Right lobe of liver (tissue), 6 donors: ENCODE results near the gene MAP4K3. TPM values are rescaled to one million over a fixed set of nuclear protein-coding genes. Genes with fewer than 3 reads are reported as not detected.

Experiments
- ATAC-seq, 4 donors: fragments of 200-7000 bp; cut with Tn5 transposase; one replicate each; pipeline ENCODE4 v1.9.1; 2020; ENCODE audit warnings: mild to moderate bottlenecking in 4 of 4, moderate library complexity in 4 of 4
- DNase-seq, 3 donors: peaks; one replicate each; pipeline ENCODE4 v3.0.0-alpha.2; 2020
- H3K27ac ChIP-seq, 3 donors: fragments of 200-600 bp; one replicate each; pipeline ENCODE4 v1.8.0; 2022
- H3K27me3 ChIP-seq, 2 donors: fragments of 200-600 bp; one replicate each; pipeline ENCODE4 v1.8.0; 2022
- H3K36me3 ChIP-seq, 4 donors: fragments of 200-600 bp; sonication (generic) in 1 of 4; one replicate each; pipeline versions ENCODE4 v1.5.1 to v1.8.0; 2017 to 2022; ENCODE audit warnings: control low read depth in 1 of 4
- H3K4me1 ChIP-seq, 4 donors: fragments of 200-600 bp; sonication (generic) in 1 of 4; one replicate each; pipeline versions ENCODE4 v1.5.1 to v1.8.0; 2017 to 2022; ENCODE audit warnings: control low read depth in 1 of 4
- H3K4me3 ChIP-seq, 3 donors: fragments of 200-600 bp; one replicate each; pipeline ENCODE4 v1.8.0; 2022
- H3K9me3 ChIP-seq, 4 donors: fragments of 200-600 bp; sonication (generic) in 1 of 4; one replicate each; pipeline versions ENCODE4 v1.5.1 to v1.8.0; 2017 to 2022; ENCODE audit warnings: control low read depth in 1 of 4
- CTCF ChIP-seq, 4 donors: fragments of 200-600 bp in 3 of 4; fragments of 450-650 bp in 1 of 4; IDR thresholded peaks; one replicate each; pipeline versions ENCODE4 v1.5.1 to v1.8.0; 2016 to 2022; ENCODE audit warnings: antibody characterized with exemption in 4 of 4, mild to moderate bottlenecking in 2 of 4
- POLR2A ChIP-seq: fragments of 450-650 bp; IDR thresholded peaks from one replicate; pipeline ENCODE4 v1.6.1; 2017; ENCODE audit warnings: antibody characterized with exemption, mild to moderate bottlenecking
- WGBS: methylation state at CpG from one replicate; pipeline ENCODE4 v1.1.6; 2018; ENCODE audit warnings: low coverage, low lambda C conversion rate; ENCODE audit not compliant: insufficient coverage; ENCODE audit errors: missing lambda C conversion rate; 5-methylcytosine and 5-hydroxymethylcytosine counted together
- intact Hi-C, 2 donors: fragments of 100-400 bp; cut with DNase I; formaldehyde crosslinking; loops; one replicate each; pipeline versions ENCODE4 v1.11.2 to v1.14.1; 2022
- total RNA-seq, 6 experiments: library from RNA; depleted of rRNA in 2 of 6; stranded (reverse); fragments of >200 nt in 2 of 6; fragmentation: NEBNext Ultra II Directional in 3 of 6; extraction: Animal tissue kit (Norgen Biotek cat#: 25700) in 3 of 6; gene quantifications; one replicate each; pipeline versions ENCODE4 v1.1.0 to v1.2.4, GENCODE V29; 2016 to 2023
- donor health status: DM: no; HTN: yes; CAD: no.
- donor health status: DM: no; HTN: no; CAD: no.
- donor health status: DM: no; HTN: no; CAD: no.
- donor health status: DM: no; HTN: yes; CAD: no.
- donor health status: DM: no; HTN: yes; CAD: no.

The MAP4K3 gene
- total RNA-seq, 6 experiments from 2014 or later, result 14.5 to 24.8 (median 17.1) TPM

GRCh38 chr2:39300044-39300978 is 136.8 kb downstream of the MAP4K3 start:
- DNase-seq (no peak), ATAC-seq (no peak)
- H3K27me3 ChIP-seq, result no peaks in the 10 kb centered on the region
- no peak overlapping the region for H3K27ac ChIP-seq
- no peaks in the 10 kb centered on the region for H3K36me3 ChIP-seq
- WGBS, result 75% methylated on average over 8 of the region's 8 CpGs
- TF ChIP-seq CTCF (IDR thresholded peaks at IDR 0.05), result no peak
- TF ChIP-seq POLR2A, result no peak
- H3K4me3 ChIP-seq, result no peak overlapping the region
- no peaks in the 10 kb centered on the region for H3K9me3 ChIP-seq
- H3K4me1 ChIP-seq, result no peaks in the 10 kb centered on the region
- intact Hi-C loops, result no loop called here

- Histone ChIP-seq H3K27ac (no peak overlapping the region), H3K4me3 (no peak overlapping the region), H3K4me1 (no peaks in the 10 kb centered on the region), H3K9me3 (no peaks in the 10 kb centered on the region), H3K27me3 (no peaks in the 10 kb centered on the region), H3K36me3 (peaks cover 0 to 49% (median 13%) of the 10 kb centered on the region in 4 donors)
- DNase-seq, result no peak
- intact Hi-C loops, result no loop called here
- TF ChIP-seq POLR2A, result no peak
- TF ChIP-seq CTCF (IDR thresholded peaks at IDR 0.05), result no peak
- no peak for ATAC-seq
- 80% methylated on average over 2 of the region's 6 CpGs for WGBS
Measured at GRCh38 chr2:39290433-39290832, 146.7 kb downstream of the MAP4K3 start.

- intact Hi-C loops, result no loop called here
- DNase-seq (no peak), ATAC-seq (no peak)
- Histone ChIP-seq H3K36me3 (peaks cover 0 to 49% (median 13%) of the 10 kb centered on the region in 4 donors), H3K27ac (no peak overlapping the region), H3K9me3 (no peaks in the 10 kb centered on the region), H3K27me3 (no peaks in the 10 kb centered on the region), H3K4me1 (no peaks in the 10 kb centered on the region), H3K4me3 (no peak overlapping the region)
- TF ChIP-seq POLR2A (no peak), CTCF (IDR thresholded peaks at IDR 0.05) (no peak)
Measured at GRCh38 chr2:39289609-39290008, 147.5 kb downstream of the MAP4K3 start.

GRCh38 chr2:39283561-39283960 is 153.5 kb downstream of the MAP4K3 start:
- ATAC-seq, result no peak
- peaks cover 0 to 29% (median 11%) of the 10 kb centered on the region in 4 donors for H3K36me3 ChIP-seq
- H3K9me3 ChIP-seq, result no peaks in the 10 kb centered on the region
- H3K27ac ChIP-seq, result no peak overlapping the region
- no peaks in the 10 kb centered on the region for H3K27me3 ChIP-seq
- H3K4me3 ChIP-seq, result no peak overlapping the region
- TF ChIP-seq CTCF (IDR thresholded peaks at IDR 0.05) (no peak), POLR2A (no peak)
- H3K4me1 ChIP-seq, result no peaks in the 10 kb centered on the region
- intact Hi-C loops, result no loop called here
- no peak for DNase-seq
- WGBS, result 79% methylated on average over 1 of the region's 1 CpG
